H1 (cell line): Measurements from ENCODE around the gene ARHGEF10L. TPM values are rescaled to one million over a fixed set of nuclear protein-coding genes. Genes with fewer than 3 reads are reported as not detected.

ENCODE experiments used
- CTCF ChIA-PET: fragments of 300-600 bp; sonication (Branson Sonifier 250); formaldehyde crosslinking; loops from one replicate; lab custom pipeline; 2021; ENCODE audit not compliant: partially characterized antibody; lab: Charles Lee
- POLR2A ChIA-PET: fragments of 300-600 bp; sonication (Branson Sonifier 250); formaldehyde crosslinking; loops from one replicate; lab custom pipeline; 2021; ENCODE audit warnings: inconsistent platforms; ENCODE audit not compliant: partially characterized antibody; lab: Charles Lee
- DNase-seq, 2 experiments: peaks; one replicate each; pipeline versions ENCODE4 v3.0.0 to v3.0.0-alpha.2; 2010 to 2022; ENCODE audit warnings: low spot score in 2 of 2, low read depth in 1 of 2, mixed read lengths in 1 of 2
- FAIRE-seq: peaks from 2 replicates; lab custom pipeline; 2011; peaks lifted over from hg19 to GRCh38; lab: Jason Lieb, UNC
- H2AFZ ChIP-seq: 2 replicates; pipeline ENCODE4 v1.8.1; 2012; ENCODE audit warnings: low read length, inconsistent platforms
- H2AK5ac ChIP-seq: 2 replicates; pipeline ENCODE4 v1.6.1; 2013; ENCODE audit warnings: low read depth, low read length
- H2BK120ac ChIP-seq: replicated peaks from 2 replicates; pipeline ENCODE3; 2013; ENCODE audit warnings: low read depth, low read length, inconsistent platforms
- H2BK12ac ChIP-seq: 2 replicates; pipeline ENCODE4 v1.6.1; 2013; ENCODE audit warnings: low read depth, low read length
- H2BK15ac ChIP-seq: 2 replicates; pipeline ENCODE4 v1.6.1; 2013; ENCODE audit warnings: low read length
- H2BK20ac ChIP-seq: 2 replicates; pipeline ENCODE4 v1.6.1; 2013; ENCODE audit warnings: low read length
- H2BK5ac ChIP-seq: 2 replicates; pipeline ENCODE4 v1.6.1; 2013; ENCODE audit warnings: low read depth, low read length
- H3K14ac ChIP-seq: 2 replicates; pipeline ENCODE4 v1.6.1; 2013; ENCODE audit warnings: inconsistent platforms; ENCODE audit not compliant: insufficient read length
- H3K18ac ChIP-seq: 2 replicates; pipeline ENCODE4 v1.6.1; 2013; ENCODE audit warnings: low read length; ENCODE audit errors: extremely low read depth
- H3K23ac ChIP-seq: 2 replicates; pipeline ENCODE4 v1.6.1; 2013; ENCODE audit warnings: inconsistent platforms; ENCODE audit not compliant: insufficient read length
- H3K23me2 ChIP-seq: 2 replicates; pipeline ENCODE4 v1.6.1; 2013; ENCODE audit warnings: low read depth, low read length
- H3K27ac ChIP-seq: 2 replicates; pipeline ENCODE4 v1.6.1; 2011; ENCODE audit warnings: low read depth, low read length, inconsistent platforms
- H3K27me3 ChIP-seq, 4 experiments: replicated peaks in 1 of 4; 1 replicate in 1 of 4; 2 replicates in 3 of 4; pipeline versions ENCODE4 v1.6.1 to v1.8.1; 2011 to 2013; ENCODE audit warnings: low read length in 3 of 4, mild to moderate bottlenecking in 3 of 4, inconsistent platforms in 2 of 4, mixed read lengths in 2 of 4, moderate library complexity in 1 of 4; ENCODE audit not compliant: control insufficient read depth in 3 of 4, insufficient read depth in 3 of 4; ENCODE audit errors: extremely low read depth in 1 of 4
- H3K36me3 ChIP-seq, 4 experiments: 2 replicates each; pipeline versions ENCODE4 v1.6.1 to v1.8.1; 2011 to 2013; ENCODE audit warnings: mild to moderate bottlenecking in 4 of 4, low read length in 3 of 4, moderate library complexity in 2 of 4, control low read depth in 1 of 4, inconsistent platforms in 1 of 4; ENCODE audit not compliant: insufficient read depth in 4 of 4, control insufficient read depth in 2 of 4
- H3K4ac ChIP-seq: replicated peaks from 2 replicates; pipeline ENCODE3; 2013; ENCODE audit warnings: low read length, low read depth, mixed read lengths, inconsistent platforms; ENCODE audit not compliant: insufficient read length
- H3K4me1 ChIP-seq, 4 experiments: replicated peaks in 1 of 4; 1 replicate in 1 of 4; 2 replicates in 3 of 4; pipeline versions ENCODE4 v1.6.1 to v1.8.1; 2011 to 2013; ENCODE audit warnings: low read length in 3 of 4, inconsistent platforms in 2 of 4, mixed read lengths in 1 of 4; ENCODE audit not compliant: insufficient read depth in 4 of 4, control insufficient read depth in 3 of 4
- H3K4me2 ChIP-seq, 2 experiments: 2 replicates each; pipeline versions ENCODE4 v1.6.1 to v1.8.1; 2011 to 2013; ENCODE audit warnings: low read depth in 2 of 2, low read length in 2 of 2, control low read depth in 1 of 2, inconsistent platforms in 1 of 2, mild to moderate bottlenecking in 1 of 2; ENCODE audit not compliant: insufficient read depth in 1 of 2
- H3K4me3 ChIP-seq, 4 experiments: fragments of 200-600, 300-600 bp in 1 of 4; sonication (generic), shearing (Covaris generic), sonication (Bioruptor Twin) in 1 of 4; 2 replicates each; pipeline versions ENCODE4 v1.5.1 to v1.8.1; 2011 to 2016; ENCODE audit warnings: low read length in 4 of 4, low read depth in 3 of 4, control low read depth in 2 of 4, inconsistent platforms in 2 of 4, mild to moderate bottlenecking in 2 of 4, mixed read lengths in 1 of 4, moderate library complexity in 1 of 4; ENCODE audit not compliant: insufficient read depth in 2 of 4; ENCODE audit errors: extremely low read depth in 1 of 4
- H3K56ac ChIP-seq: replicated peaks from 2 replicates; pipeline ENCODE3; 2013; ENCODE audit warnings: low read depth, mild to moderate bottlenecking, mixed read lengths, low read length, inconsistent platforms; ENCODE audit not compliant: insufficient read length
- H3K79me1 ChIP-seq: 2 replicates; pipeline ENCODE4 v1.6.1; 2013; ENCODE audit warnings: low read depth, low read length, control low read depth
- H3K79me2 ChIP-seq, 2 experiments: 2 replicates each; pipeline versions ENCODE4 v1.6.1 to v1.8.1; 2012 to 2013; ENCODE audit warnings: low read length in 2 of 2, mild to moderate bottlenecking in 2 of 2, inconsistent platforms in 1 of 2; ENCODE audit not compliant: insufficient read depth in 2 of 2, control insufficient read depth in 1 of 2
- H3K9ac ChIP-seq, 4 experiments: replicated peaks in 1 of 4; 1 replicate in 1 of 4; 2 replicates in 3 of 4; pipeline versions ENCODE4 v1.6.1 to v1.8.1; 2011 to 2013; ENCODE audit warnings: low read depth in 3 of 4, low read length in 3 of 4, control low read depth in 2 of 4, mild to moderate bottlenecking in 2 of 4, moderate library complexity in 2 of 4, inconsistent platforms in 1 of 4; ENCODE audit errors: extremely low read depth in 1 of 4
- H3K9me3 ChIP-seq, 2 experiments: 2 replicates each; pipeline versions ENCODE4 v1.6.1 to v1.8.1; 2012 to 2013; ENCODE audit warnings: mild to moderate bottlenecking in 2 of 2, moderate library complexity in 2 of 2, control low read depth in 1 of 2, inconsistent platforms in 1 of 2, low read depth in 1 of 2, low read length in 1 of 2, mixed read lengths in 1 of 2; ENCODE audit not compliant: insufficient read depth in 2 of 2
- H4K20me1 ChIP-seq, 2 experiments: replicated peaks in 1 of 2; 2 replicates each; pipeline versions ENCODE3 to v1.8.1; 2011 to 2013; ENCODE audit warnings: inconsistent platforms in 2 of 2, low read length in 2 of 2, mild to moderate bottlenecking in 1 of 2; ENCODE audit not compliant: insufficient read depth in 2 of 2, control insufficient read depth in 1 of 2
- H4K5ac ChIP-seq: 2 replicates; pipeline ENCODE4 v1.6.1; 2013; ENCODE audit warnings: low read length, low read depth, mixed read lengths, inconsistent platforms; ENCODE audit not compliant: insufficient read length
- H4K8ac ChIP-seq: 2 replicates; pipeline ENCODE4 v1.8.0; 2013; ENCODE audit warnings: mild to moderate bottlenecking, moderate library complexity, low read length, inconsistent platforms; ENCODE audit not compliant: insufficient read depth; ENCODE audit errors: extremely low read depth
- H4K91ac ChIP-seq: replicated peaks from 2 replicates; pipeline ENCODE3; 2013; ENCODE audit warnings: low read length, mixed read lengths, inconsistent platforms; ENCODE audit not compliant: insufficient read length
- FOSL1 ChIP-seq: IDR thresholded peaks from 2 replicates; pipeline ENCODE4 v1.6.1; 2011; ENCODE audit warnings: mild to moderate bottlenecking, low read depth, low read length, moderate library complexity; ENCODE audit not compliant: insufficient read depth
- YY1 ChIP-seq: IDR thresholded peaks from 2 replicates; pipeline ENCODE4 v1.6.1; 2011; ENCODE audit warnings: low read depth, mild to moderate bottlenecking, low read length
- WGBS, 2 experiments: shearing (Covaris generic) in 1 of 2; methylation state at CpG; one replicate each; pipeline versions ENCODE4 v1.1.6 to v1.1.7; 2013 to 2015; ENCODE audit warnings: low lambda C conversion rate in 2 of 2, mixed read lengths in 2 of 2, inconsistent platforms in 1 of 2, low coverage in 1 of 2, missing lambda C conversion rate in 1 of 2; ENCODE audit not compliant: insufficient replicate concordance in 2 of 2, insufficient coverage in 1 of 2, insufficient read length in 1 of 2; ENCODE audit errors: extremely low coverage in 1 of 2, missing lambda C conversion rate in 1 of 2; 5-methylcytosine and 5-hydroxymethylcytosine counted together
- polyA plus RNA-seq, 7 experiments: library from polyadenylated mRNA; depleted of rRNA in 3 of 7; stranded (reverse) in 5 of 7; unstranded in 2 of 7; fragments of >200 nt in 5 of 7; fragments of 200-250 nt in 2 of 7; gene quantifications; 1 replicate in 5 of 7; 2 replicates in 1 of 7; 4 replicates in 1 of 7; pipeline versions ENCODE4 v1.2.1 to v1.2.3, GENCODE V29; 2011 to 2013; ENCODE audit warnings: missing spikeins in 2 of 7, mixed read lengths in 2 of 7
- total RNA-seq: library from RNA; stranded (reverse); fragmentation: NEBNext Ultra II Directional; extraction: Animal tissue kit (Norgen Biotek cat#: 25700); gene quantifications from 2 replicates; pipeline ENCODE4 v1.2.1, GENCODE V29; 2021

The ARHGEF10L gene
- total and polyA plus RNA-seq, 2 of the 8 experiments (the other 6 are each of a cell fraction or from before 2014, with no cell fraction given), result 33.6 to 39.6 TPM

- WGBS, 2 experiments, result 95% methylated on average over 9 of the region's 9 CpGs; no CpG with 5 or more reads in 1 of the 2 experiments
- no peak overlapping the region for H4K91ac ChIP-seq
- H2BK20ac ChIP-seq, result no peak overlapping the region
- no peak overlapping the region for H2BK15ac ChIP-seq
- no peak overlapping the region for H3K14ac ChIP-seq
- H3K27me3 ChIP-seq, result no peaks in the 10 kb centered on the region
- no peak overlapping the region for H2AK5ac ChIP-seq
- no peak for FAIRE-seq
- H2BK12ac ChIP-seq, result no peak overlapping the region
- H2BK120ac ChIP-seq, result no peak overlapping the region
- H3K4me2 ChIP-seq, result no peak overlapping the region
- no peaks in the 10 kb centered on the region for H3K23me2 ChIP-seq
- peaks cover 2% of the 10 kb centered on the region; the same call in 1 of the 2 replicates for H3K79me1 ChIP-seq
- no peaks in the 10 kb centered on the region for H3K9me3 ChIP-seq
- H3K36me3 ChIP-seq, result peaks cover 0 to 19% (median 13%) of the 10 kb centered on the region in 4 experiments; a peak in 4 of 8 replicates
- H4K20me1 ChIP-seq, result peaks cover 5 to 9% of the 10 kb centered on the region in 2 experiments
- no peak overlapping the region for H3K9ac ChIP-seq
- POLR2A ChIA-PET, result interaction anchor here (1.9 kb wide), 1 partner anchor 8 kb away, joined by 5 read pairs; no protein-coding TSS in a partner anchor
- H4K5ac ChIP-seq, result no peak overlapping the region
- H2BK5ac ChIP-seq, result no peak overlapping the region
- no peak overlapping the region for H3K56ac ChIP-seq
- H3K4me1 ChIP-seq, result peaks cover 0 to 19% (median 7%) of the 10 kb centered on the region in 4 experiments; a peak in 5 of 7 replicates
- CTCF ChIA-PET, result interaction anchor here (0.5 to 3.4 kb wide), 14 partner anchors 8 to 316 kb away, joined by 3 to 14 read pairs (median 4); no protein-coding TSS in a partner anchor
- no peak overlapping the region for H2AFZ ChIP-seq
- H3K4ac ChIP-seq, result no peak overlapping the region
- H4K8ac ChIP-seq, result no peak overlapping the region
- no peak for DNase-seq
- H3K18ac ChIP-seq, result no peak overlapping the region
- H3K23ac ChIP-seq, result no peak overlapping the region
- H3K79me2 ChIP-seq, result no peaks in the 10 kb centered on the region
- H3K4me3 ChIP-seq, result no peak overlapping the region
- H3K27ac ChIP-seq, result no peak overlapping the region
- TF ChIP-seq FOSL1 (no peak), YY1 (no peak)
Observed at GRCh38 chr1:17669305-17669704, 129.8 kb downstream of the ARHGEF10L start.
